Activated effector memory CD4-positive, alpha-beta T cell treated with anti-CD3 and anti-CD28 coated beads, Interleukin-2, amount 50 U/mL, for 16 hours (primary cell): ENCODE results near the gene PHLPP1.

Experiments
- DNase-seq: peaks from one replicate; pipeline ENCODE4 v3.0.0-alpha.2; 2020

The PHLPP1 gene

DNA sequence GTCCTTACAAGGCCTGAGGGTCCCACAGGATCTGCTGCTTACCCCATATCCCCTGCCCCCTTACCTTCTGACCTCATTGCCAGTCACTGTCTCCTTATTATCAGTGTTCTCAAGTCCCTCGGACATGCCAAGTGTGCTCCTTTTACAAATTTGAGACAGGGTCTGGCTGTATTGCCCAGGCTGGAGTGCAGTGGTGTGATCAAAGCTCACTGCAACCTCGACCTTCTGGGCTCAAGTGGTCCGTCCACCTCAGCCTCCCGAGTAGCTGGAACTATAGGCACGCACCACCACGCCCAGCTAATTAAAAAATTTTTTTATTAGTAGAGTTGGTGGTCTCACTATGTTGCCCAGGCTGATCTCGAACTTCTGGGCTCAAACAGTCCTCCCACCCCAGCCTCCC lies 141.0 kb downstream of the PHLPP1 start:
- DNase-seq = no peak

DNA sequence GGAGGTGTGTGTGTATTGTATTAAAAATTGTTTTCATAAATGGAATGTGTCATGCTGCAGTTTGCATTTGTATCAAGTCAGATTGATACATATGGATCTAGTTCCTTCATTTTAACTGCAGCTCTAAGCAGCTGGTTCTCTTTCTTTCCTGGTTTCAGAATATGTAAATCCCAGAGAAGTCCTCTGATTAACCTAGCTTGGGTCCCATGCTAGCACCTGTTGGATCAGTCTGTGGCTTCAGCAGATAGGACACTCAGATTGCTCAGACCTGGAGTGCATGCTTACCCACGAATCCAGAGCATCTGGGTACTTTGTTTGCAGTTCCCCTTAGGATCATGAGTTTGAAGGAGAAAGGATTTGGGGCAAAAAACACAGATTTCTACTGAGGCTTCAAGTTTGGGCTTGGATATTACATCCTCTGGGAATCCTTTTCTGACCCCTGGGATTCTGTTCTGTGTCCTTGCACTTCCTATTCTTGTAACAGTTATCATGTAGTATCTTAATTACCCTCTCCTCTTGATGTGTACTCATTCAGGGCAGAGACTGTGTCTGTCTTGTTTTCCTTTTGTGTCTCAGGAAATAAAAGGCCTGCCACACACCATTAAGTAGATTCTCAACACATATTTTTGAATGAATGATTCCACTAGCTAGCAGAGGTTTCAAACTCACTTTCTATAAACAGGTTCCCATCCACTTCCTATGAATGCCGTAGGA lies 142.1 kb downstream of the PHLPP1 start:
- DNase-seq = no peak

DNA sequence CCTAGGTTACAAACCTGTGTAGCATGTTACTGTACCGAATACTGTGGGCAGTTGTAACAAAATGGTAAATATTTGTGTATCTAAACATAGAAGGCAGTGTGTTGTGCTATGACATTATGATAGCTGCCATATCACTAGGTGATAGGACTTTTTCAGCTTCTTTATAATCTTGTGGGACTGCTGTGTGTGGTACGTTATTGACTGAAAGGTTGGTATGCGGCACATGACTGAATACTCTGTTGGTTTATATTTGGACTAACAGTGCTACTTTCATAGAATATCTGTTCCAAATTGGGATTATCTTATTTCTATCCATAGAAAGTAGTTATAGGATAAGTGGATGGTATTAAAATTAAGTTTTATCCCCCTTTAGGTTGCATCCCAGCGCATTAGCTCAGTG lies 144.7 kb downstream of the PHLPP1 start:
- DNase-seq = no peak

DNA sequence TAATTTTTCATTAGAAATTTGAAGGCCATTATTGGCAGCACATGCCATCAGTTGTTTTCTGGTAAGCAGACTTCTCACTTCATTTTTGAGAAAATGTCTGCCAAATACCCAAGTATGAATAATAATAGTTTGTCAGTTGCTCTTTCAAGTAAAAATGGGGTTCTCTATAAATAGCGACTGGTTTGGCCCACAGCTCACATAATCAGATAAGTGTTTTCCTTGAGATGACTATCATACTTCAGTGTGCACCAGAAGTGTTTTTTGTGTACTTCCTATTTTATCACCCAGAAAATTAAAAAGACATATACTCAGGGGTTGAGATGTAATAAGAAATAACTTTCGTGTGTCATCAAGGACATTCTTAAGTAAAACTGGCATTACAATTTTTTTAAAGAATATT lies 147.1 kb downstream of the PHLPP1 start:
- no peak for DNase-seq

DNA sequence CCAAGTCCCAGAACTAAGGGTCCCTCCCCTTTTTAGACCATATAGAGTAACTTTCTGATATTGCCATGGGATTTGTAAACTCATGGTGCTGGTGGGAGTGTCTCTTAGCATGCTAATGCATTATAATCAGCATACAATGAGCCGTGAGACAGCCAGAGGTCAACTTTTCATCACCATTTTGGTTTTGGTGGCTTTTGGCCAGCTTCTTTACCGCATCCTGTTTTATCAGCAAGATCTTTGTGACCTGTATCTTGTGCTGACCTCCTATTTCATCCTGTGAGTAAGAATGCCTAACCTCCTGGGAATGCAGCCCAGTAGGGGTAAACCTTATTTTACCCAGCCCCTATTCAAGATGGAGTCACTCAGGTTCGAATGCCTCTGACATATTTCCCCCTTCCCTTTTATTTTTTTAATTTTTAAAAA lies 148.2 kb downstream of the PHLPP1 start:
- no peak for DNase-seq

DNA sequence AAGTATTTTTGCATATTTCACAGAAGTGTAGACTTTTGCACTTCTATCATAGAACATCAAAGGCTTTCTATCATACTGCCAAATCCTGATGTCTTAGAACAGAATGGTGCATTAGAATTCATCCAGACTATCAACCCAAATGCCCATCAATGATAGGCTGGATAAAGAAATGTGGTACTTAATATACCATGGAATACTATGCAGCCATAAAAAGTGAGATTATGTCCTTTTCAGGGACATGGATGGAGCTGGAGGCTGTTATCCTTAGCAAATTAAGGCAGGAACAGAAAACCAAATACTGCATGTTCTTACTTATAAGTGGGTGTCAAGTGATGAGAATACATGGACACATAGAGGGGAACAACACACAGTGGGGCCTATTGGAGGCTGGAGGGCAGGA lies 150.2 kb downstream of the PHLPP1 start:
- no peak for DNase-seq

DNA sequence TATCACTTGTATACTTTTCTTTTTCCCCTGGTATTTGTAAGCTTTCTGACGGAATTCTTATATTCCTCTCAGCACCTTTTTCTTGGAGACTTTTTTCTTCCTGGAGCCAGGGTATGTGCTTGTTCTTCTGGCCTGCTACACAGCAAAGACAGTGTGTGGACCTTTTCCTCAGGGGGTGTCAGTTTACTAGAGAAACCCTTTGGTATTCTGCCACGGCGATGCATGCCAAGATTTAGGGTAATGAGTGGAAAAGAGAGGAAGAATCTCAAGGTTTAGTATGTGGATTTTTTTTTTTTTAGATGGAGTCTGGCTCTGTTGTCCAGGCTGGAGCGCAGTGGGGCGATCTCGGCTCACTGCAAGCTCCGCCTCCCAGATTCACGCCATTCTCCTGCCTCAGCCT lies 152.2 kb downstream of the PHLPP1 start:
- no peak for DNase-seq

DNA sequence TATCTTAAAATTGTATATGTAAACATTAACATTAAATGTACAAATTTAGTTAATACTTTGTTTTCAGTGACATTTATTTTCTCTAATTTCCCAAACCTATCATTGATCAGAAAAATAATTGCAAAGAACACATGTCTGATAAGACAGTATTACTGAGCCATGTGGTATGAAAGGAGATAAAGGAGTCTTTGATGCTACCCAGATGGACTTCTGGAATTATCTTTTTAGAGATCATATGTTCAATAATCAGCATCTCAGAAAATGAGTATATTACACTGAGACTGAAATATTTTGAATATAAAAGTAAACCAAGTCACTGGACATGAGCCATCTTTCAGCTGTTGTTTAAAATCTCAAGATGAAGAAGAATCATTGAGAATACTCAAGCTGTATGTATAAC lies 153.3 kb downstream of the PHLPP1 start:
- no peak for DNase-seq

DNA sequence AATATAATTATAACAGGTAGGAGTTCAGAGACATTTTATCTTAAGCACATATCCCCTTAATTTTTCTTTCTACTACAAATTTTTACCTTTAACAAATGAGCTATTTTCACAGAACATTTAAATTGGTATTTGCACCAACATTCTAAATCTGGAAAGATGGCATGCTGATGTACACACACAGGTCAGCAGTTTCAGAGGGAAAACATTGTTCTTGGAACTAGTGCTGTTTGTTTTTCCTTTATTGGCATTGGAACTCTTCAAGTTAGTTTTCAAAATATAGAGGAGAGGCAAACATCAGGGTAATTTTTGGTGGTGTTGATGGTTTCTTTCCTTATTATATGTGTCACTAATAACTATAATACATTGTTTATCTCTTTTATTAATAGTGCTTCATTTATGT lies 155.3 kb downstream of the PHLPP1 start:
- DNase-seq = no peak

DNA sequence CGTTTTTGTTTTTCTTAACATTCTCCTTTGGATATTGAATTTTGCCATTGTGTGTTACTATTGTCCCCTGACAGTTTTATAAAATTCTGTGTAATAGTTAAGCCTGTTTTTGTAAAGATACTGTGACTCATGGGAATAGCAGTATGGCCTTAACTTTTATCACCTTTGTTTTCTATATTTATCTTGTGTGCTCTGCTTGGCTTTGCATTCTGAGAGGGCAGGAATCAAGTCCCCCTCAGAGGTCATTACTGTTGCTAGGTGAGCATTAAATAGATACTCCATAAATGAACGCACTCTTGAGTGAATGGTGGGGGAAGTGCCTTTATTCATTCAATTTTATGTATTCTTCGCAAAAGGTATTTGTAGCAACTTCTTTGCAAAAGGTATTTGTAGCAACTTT lies 160.0 kb downstream of the PHLPP1 start:
- no peak for DNase-seq

DNA sequence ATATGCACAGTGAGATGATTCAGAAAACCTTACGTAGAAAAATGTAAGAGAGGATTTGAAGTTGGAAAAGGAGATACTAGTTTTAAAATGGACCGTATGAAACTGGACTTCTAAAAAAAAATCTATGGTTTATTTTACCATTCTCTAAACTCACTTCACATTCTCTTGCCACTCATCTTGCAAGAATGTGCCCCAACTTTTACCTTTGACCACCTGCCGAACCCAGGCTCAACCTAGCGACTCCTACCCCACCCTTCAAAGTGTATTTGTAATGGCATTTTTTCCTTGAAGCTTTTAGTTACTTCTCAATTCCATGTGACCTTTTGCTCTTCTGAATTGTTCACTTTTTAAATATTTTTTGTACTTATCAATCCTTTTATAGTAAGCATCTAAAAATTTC lies 160.8 kb downstream of the PHLPP1 start:
- DNase-seq = no peak

DNA sequence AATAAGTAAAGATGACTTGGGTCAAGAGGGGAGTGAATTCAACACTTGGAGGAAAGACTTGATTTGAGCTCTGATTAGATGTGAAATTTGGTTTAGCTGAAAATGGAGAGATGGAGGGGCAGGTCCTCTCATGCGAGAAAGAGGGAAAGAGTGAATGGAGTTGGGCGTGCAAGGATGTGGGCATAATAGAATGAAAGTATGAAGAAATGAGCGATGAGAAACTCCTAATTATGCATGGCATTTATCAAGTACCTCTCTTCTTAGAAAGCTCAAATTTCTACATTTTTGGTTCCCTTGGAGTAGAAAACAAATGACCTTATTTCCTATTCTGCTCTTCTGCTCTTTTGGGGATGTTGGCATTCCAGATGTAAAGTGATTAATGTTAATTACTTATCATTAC lies 161.5 kb downstream of the PHLPP1 start:
- no peak for DNase-seq

DNA sequence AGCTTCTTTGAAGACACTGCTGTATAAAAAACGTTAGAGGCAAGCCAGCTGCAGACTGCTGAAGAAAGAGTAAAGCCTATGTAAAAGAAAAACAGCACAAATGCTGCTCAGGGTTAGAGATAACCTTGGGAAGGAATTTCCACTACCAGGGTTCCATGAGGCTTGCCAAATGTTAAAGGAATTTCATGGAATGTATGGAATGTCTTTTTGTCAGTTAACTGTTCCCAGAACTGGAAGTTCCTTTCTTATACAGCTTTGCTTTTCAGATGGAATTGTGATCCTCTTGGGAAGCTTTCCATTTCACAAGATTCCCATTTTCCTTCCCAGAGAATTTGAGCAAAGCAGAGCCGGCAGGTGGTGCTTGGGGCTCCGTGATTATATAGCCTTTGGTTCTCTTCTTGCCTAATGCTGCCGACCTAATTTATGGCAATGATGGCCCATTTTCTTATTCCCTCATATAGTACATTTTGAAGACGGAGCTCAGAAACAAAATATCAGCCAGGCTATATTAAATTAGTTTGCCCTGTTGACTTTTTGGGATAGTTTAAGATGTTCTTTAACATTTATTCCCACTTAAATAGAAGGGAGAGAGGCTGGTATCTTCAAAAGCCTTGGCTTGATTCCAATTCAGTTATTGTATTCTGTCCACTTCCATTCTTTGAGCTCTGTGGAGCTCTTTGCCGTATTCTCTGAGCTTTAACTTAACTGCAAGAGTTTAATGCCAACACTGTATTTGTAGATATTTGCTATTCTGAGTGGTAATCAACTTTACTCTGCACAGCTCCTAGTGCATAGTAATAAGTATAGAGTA lies 162.3 kb downstream of the PHLPP1 start:
- DNase-seq = no peak

DNA sequence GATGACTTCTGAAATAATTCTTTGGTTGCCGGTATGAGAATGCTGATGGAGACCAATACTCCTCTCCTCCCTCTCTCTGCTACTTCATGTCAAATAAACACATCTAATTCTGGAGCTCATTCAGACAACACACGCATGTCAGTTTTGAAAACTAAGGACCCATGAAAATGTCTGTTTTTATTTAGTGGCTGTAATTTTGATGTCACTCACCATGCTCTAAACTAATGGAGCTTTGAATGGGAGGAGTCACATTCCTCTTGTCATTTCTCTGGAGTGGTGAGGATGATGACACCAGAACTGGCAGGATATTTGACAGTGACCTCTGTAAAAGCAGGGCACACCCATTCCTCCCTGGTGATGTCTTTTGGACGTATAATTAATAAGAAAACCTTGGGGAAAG lies 163.0 kb downstream of the PHLPP1 start:
- DNase-seq = no peak

DNA sequence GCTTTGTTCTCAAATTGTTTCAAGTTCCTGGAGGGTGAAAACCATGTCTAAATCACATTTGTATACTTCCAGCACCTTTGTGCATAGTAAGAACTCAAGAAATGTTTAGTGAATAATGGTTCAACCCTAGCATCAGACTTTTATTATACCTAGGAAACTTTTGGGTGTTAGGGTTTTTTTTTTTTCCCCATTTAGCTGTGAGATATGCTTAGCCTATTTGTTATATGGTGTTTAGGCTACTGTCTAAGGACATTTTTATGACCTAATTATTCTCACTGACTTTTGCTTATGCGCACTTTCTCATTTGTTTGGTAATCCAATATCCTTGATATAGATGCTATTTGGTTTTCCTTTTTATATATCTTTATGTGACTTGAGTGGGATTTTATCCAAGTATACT lies 164.7 kb downstream of the PHLPP1 start:
- DNase-seq = no peak

DNA sequence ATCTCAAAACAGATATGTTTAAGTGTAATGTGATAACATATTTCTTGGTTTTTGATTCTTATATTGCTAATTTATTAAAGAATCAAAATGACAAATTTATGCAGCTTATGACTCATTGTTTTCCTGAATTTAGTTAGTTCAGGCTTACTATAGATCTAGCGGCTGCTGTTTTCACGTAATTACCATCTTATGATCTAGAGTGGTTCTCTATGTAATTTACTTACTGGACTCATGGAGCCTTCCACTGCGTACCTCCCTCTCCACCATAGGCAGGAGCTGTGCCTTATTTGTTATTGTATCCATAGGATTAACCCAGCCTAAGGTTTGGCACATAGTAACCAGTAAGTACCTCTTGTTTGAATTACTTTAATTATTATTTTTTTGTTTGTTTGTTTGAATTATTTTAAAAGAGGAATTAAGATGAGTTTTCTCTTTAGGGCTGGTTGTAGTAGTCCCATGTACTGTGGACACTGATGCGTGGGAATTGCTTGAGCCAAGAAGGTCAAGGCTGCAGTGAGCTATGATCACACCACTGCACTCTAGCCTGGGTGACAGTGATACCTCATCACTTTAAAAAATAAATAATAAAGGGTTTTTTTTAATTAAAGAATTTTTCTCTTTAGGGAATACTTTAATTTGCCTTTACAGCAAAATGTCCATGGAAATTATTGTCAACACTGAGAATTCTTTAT lies 165.5 kb downstream of the PHLPP1 start:
- DNase-seq = no peak

DNA sequence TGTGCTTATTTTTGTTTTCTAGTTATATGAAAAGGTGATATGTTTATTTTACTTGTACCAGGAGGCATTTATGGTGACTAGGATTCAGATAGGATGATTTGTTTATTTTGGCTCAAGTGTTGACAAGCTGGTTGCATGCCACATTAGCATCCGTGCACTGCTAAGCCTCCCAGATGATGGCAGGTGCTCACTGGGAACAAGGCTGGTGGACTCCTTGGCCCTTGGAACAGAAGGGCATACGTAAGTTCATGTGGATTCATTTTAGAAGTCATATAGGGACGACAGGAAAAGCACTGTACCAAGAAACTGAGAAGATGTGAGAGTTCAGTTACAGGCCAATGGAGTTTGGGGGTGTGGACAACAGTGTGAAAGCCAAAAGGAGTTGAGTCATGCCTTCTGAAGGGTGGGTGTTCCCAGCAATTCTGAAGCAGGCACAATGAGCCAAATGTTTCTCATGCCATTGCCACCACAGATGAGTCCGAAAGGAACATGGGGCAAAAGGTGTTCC lies 166.2 kb downstream of the PHLPP1 start:
- DNase-seq = no peak

DNA sequence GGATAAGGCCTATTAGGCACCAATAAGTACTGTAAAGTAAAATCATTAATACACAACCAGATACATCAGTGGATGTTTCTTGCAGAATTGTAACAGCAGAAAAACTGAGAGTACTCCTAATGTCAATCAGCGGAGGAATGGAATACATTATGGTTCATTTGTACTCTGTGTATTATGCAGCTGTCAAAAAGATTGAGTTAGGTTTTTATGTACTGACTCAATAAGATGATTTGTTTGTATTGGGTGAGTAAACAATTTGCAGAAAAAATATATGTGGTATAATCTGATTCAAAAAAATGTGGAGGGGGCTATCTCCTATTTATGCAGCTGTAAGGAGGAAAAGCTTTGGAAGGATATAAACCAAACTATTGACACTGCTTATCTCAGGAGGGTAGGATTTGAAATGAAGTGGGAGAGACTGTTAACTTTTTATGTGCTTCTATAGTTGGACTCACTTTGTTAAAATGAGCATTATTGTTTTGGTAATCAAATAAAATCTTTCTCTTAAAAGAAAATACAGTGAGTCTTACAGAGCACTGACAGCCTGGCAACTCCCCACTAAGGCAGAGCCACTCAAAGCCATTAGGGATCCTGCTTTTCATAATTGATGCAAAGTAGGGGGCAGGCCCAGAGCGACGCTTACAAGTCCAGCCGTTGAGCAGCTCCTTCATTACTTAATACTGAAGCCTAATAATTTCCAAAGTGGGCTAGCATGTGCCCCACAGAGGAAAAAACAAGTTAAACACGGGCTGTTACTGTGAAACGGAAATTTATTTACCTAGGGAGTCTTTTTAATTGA lies 168.8 kb downstream of the PHLPP1 start:
- no peak for DNase-seq

DNA sequence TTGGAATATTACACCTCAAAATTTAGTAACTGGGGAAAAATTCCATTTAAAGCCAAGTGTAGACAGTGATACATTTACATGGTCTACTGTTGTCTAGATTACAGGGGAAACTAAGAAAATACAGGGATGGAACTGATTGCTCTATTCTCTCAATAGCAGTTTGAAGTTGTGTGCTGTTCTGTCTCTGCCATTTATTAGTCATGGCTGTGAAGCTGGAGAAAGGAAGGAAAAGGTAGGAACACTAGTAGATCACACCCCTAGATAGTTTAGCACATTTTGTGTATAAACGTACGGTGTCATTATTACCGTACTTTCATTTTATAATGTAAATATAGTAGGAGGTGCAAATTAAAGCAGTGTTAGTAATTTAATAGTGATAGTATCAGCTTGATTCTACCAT lies 170.5 kb downstream of the PHLPP1 start:
- no peak for DNase-seq

DNA sequence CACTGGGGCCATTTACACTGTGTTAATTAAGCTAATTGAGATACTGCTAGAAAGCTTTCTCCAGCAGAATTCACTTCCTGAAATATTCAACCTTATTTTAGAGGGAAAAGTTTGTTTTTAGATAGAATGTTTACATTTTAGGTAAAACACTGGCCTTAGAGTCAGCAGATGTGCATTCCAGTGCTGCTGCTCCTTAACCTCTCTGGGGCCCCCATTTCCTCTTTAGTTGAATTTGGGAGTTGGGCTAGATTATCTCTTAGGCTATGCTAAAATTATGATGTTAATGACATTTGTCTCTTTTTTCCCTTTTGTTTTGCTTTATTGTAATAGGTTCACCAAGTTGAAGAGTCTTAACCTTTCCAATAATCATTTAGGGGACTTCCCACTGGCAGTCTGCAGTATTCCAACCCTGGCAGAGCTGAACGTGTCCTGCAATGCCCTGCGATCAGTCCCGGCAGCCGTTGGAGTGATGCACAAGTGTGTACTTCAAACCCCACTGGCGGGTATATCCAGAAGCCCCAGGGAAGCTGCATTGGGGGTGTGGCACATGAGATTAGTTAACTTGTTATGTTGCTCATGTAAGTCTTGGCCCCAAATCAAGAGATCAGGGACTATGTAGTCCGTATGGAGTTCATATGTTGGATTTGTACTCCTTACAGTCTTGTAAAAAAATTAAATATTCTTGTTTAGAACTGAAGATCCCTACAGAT lies 179.5 kb downstream of the PHLPP1 start:
- DNase-seq = no peak

DNA sequence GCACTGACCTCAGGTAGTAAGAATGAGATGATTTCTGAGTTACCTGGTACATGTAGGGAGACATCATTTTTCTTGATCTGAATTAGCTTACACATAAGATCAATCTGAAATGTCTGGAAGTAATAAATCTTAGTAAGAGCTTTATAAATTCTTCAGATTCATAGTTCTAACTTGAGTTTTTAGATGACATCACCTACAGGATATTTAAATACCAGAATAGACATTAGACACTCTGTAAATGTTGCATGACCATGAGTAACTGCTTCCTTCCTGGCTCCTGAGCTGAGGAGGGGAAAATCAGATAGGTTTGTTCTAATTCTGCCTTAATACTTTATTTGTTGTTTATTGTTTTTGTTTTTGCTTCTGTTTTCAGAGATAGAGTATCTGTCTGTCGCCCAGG lies 181.8 kb downstream of the PHLPP1 start:
- DNase-seq = no peak

DNA sequence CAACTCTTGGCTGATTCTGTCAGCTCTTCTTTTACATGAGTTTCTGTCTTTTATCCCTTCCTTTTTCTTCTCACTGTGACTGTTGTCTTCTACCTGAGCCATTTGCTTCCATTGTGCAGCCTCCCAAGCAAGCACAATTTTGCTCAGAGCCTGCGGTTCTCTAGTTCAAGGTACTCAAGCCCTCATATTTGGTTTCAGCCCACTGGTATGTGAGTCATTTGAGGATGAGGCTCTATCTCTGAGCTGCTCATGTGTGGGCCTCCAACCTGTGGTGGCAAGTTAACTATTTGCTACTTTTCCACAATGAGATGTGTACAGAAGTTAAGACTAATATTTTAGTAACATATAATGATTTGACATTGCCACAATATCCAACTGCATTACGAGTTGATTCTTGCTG lies 183.0 kb downstream of the PHLPP1 start:
- no peak for DNase-seq
